H9 (cell line): Measurements from ENCODE around the gene GAK. TPM values are rescaled to one million over a fixed set of nuclear protein-coding genes. Genes with fewer than 3 reads are reported as not detected.

Source experiments
- DNase-seq: peaks from one replicate; pipeline ENCODE4 v3.0.0-alpha.2; 2017
- H2AFZ ChIP-seq: one replicate; pipeline ENCODE4 v1.6.1; 2013; ENCODE audit warnings: mild to moderate bottlenecking, low read length, control low read depth, moderate library complexity
- H2AK5ac ChIP-seq: 2 replicates; pipeline ENCODE4 v1.6.1; 2013; ENCODE audit warnings: low read length, control low read depth, mixed read lengths; ENCODE audit not compliant: insufficient read length
- H2BK120ac ChIP-seq: one replicate; pipeline ENCODE4 v1.6.1; 2013; ENCODE audit warnings: low read depth, mild to moderate bottlenecking, low read length, control low read depth, inconsistent platforms; ENCODE audit not compliant: poor library complexity, severe bottlenecking
- H2BK12ac ChIP-seq: 2 replicates; pipeline ENCODE4 v1.6.1; 2013; ENCODE audit warnings: low read length, control low read depth, mixed read lengths, low read depth; ENCODE audit not compliant: insufficient read length
- H2BK15ac ChIP-seq: 2 replicates; pipeline ENCODE4 v1.6.1; 2013; ENCODE audit warnings: low read depth, low read length, control low read depth
- H2BK20ac ChIP-seq: one replicate; pipeline ENCODE4 v1.6.1; 2013; ENCODE audit warnings: low read depth, mild to moderate bottlenecking, low read length, control low read depth, inconsistent platforms; ENCODE audit not compliant: poor library complexity, severe bottlenecking
- H2BK5ac ChIP-seq: 2 replicates; pipeline ENCODE4 v1.6.1; 2013; ENCODE audit warnings: low read length, control low read depth, mixed read lengths; ENCODE audit not compliant: insufficient read length
- H3K14ac ChIP-seq: 2 replicates; pipeline ENCODE4 v1.6.1; 2013; ENCODE audit warnings: low read length, control low read depth; ENCODE audit not compliant: insufficient read depth
- H3K18ac ChIP-seq: 2 replicates; pipeline ENCODE4 v1.6.1; 2013; ENCODE audit warnings: low read depth, mild to moderate bottlenecking, mixed read lengths, low read length, control low read depth; ENCODE audit not compliant: insufficient read length
- H3K23ac ChIP-seq: 2 replicates; pipeline ENCODE4 v1.6.1; 2013; ENCODE audit warnings: low read length, control low read depth, mixed read lengths, low read depth; ENCODE audit not compliant: insufficient read length
- H3K23me2 ChIP-seq: 2 replicates; pipeline ENCODE4 v1.6.1; 2013; ENCODE audit warnings: low read depth, mild to moderate bottlenecking, mixed read lengths, low read length, control low read depth; ENCODE audit not compliant: insufficient read length, poor library complexity, severe bottlenecking
- H3K27ac ChIP-seq: 2 replicates; pipeline ENCODE4 v1.5.1; 2013; ENCODE audit warnings: low read length, control low read depth, mixed read lengths, low read depth; ENCODE audit not compliant: insufficient read length
- H3K27me3 ChIP-seq: 2 replicates; pipeline ENCODE4 v1.6.1; 2013; ENCODE audit warnings: low read length, control low read depth, inconsistent platforms; ENCODE audit not compliant: insufficient read depth
- H3K4ac ChIP-seq: 2 replicates; pipeline ENCODE4 v1.6.1; 2013; ENCODE audit warnings: low read depth, mild to moderate bottlenecking, control low read depth, inconsistent platforms, low read length, moderate library complexity
- H3K4me1 ChIP-seq: 2 replicates; pipeline ENCODE4 v1.6.1; 2013; ENCODE audit warnings: low read length, control low read depth, inconsistent platforms; ENCODE audit not compliant: insufficient read depth
- H3K4me2 ChIP-seq: 2 replicates; pipeline ENCODE4 v1.6.1; 2013; ENCODE audit warnings: low read length, control low read depth, mixed read lengths; ENCODE audit not compliant: insufficient read length, insufficient read depth
- H3K56ac ChIP-seq: 2 replicates; pipeline ENCODE4 v1.6.1; 2013; ENCODE audit warnings: low read depth, mild to moderate bottlenecking, mixed read lengths, low read length, control low read depth; ENCODE audit not compliant: insufficient read length
- H3K79me1 ChIP-seq: 2 replicates; pipeline ENCODE4 v1.6.1; 2013; ENCODE audit warnings: low read depth, mild to moderate bottlenecking, moderate library complexity, low read length, control low read depth, inconsistent platforms; ENCODE audit not compliant: insufficient read depth, poor library complexity, severe bottlenecking
- H3K79me2 ChIP-seq: 2 replicates; pipeline ENCODE4 v1.6.1; 2013; ENCODE audit warnings: low read length, control low read depth, inconsistent platforms; ENCODE audit not compliant: insufficient read depth
- H3K9ac ChIP-seq: 2 replicates; pipeline ENCODE4 v1.6.1; 2013; ENCODE audit warnings: low read length, control low read depth, mixed read lengths; ENCODE audit not compliant: insufficient read length; ENCODE audit errors: extremely low read depth
- H3K9me3 ChIP-seq: one replicate; pipeline ENCODE4 v1.6.1; 2013; ENCODE audit warnings: low read depth, low read length, inconsistent platforms; ENCODE audit not compliant: control insufficient read depth
- H3T11ph ChIP-seq: one replicate; pipeline ENCODE4 v1.6.1; 2013; ENCODE audit warnings: mild to moderate bottlenecking, low read length, control low read depth, inconsistent platforms
- H4K20me1 ChIP-seq: one replicate; pipeline ENCODE4 v1.6.1; 2013; ENCODE audit not compliant: control insufficient read depth, insufficient read length, insufficient read depth
- H4K5ac ChIP-seq: 2 replicates; pipeline ENCODE4 v1.6.1; 2013; ENCODE audit warnings: low read depth, mild to moderate bottlenecking, mixed read lengths, low read length, control low read depth; ENCODE audit not compliant: insufficient read length
- H4K8ac ChIP-seq: replicated peaks from 2 replicates; pipeline ENCODE4 v1.6.1; 2013; ENCODE audit warnings: low read length, control low read depth, mixed read lengths, low read depth; ENCODE audit not compliant: insufficient read length
- H4K91ac ChIP-seq: 2 replicates; pipeline ENCODE4 v1.6.1; 2013; ENCODE audit warnings: low read depth, mild to moderate bottlenecking, moderate library complexity, mixed read lengths, low read length, control low read depth; ENCODE audit not compliant: insufficient read length
- H3K27ac Mint-ChIP-seq, 3 experiments: 2 replicates in 2 of 3; 3 replicates in 1 of 3; pipeline ENCODE4 v1.8.0; 2020 to 2021; ENCODE audit warnings: mixed read lengths in 3 of 3, mild to moderate bottlenecking in 1 of 3, moderate library complexity in 1 of 3
- H3K27me3 Mint-ChIP-seq: 2 replicates; pipeline ENCODE4 v1.8.0; 2021; ENCODE audit warnings: low read depth, mild to moderate bottlenecking, moderate library complexity, mixed read lengths
- H3K36me3 Mint-ChIP-seq, 3 experiments: 2 replicates in 2 of 3; 3 replicates in 1 of 3; pipeline ENCODE4 v1.8.0; 2020 to 2021; ENCODE audit warnings: low read depth in 3 of 3, mixed read lengths in 3 of 3; ENCODE audit not compliant: insufficient read depth in 1 of 3
- H3K4me1 Mint-ChIP-seq, 2 experiments: 2 replicates each; pipeline ENCODE4 v1.8.0; 2020; ENCODE audit warnings: mixed read lengths in 2 of 2
- H3K4me3 Mint-ChIP-seq, 2 experiments: 2 replicates in 1 of 2; 3 replicates in 1 of 2; pipeline ENCODE4 v1.8.0; 2020 to 2021; ENCODE audit warnings: mild to moderate bottlenecking in 2 of 2, mixed read lengths in 2 of 2, moderate library complexity in 1 of 2
- H3K9me3 Mint-ChIP-seq, 2 experiments: 2 replicates in 1 of 2; 3 replicates in 1 of 2; pipeline ENCODE4 v1.8.0; 2020; ENCODE audit warnings: mild to moderate bottlenecking in 2 of 2, mixed read lengths in 2 of 2, moderate library complexity in 1 of 2
- CTCF ChIP-seq: fragments of 200-600 bp; sonication (generic); conservative IDR thresholded peaks from 3 replicates; pipeline ENCODE4 v1.8.0; 2021; ENCODE audit warnings: antibody characterized with exemption, mild to moderate bottlenecking
- WGBS: extraction: QIAGEN DNeasy Blood & Tissue Kit; methylation state at CpG from one replicate; pipeline ENCODE4 v1.1.7; 2013; ENCODE audit warnings: missing lambda C conversion rate, low lambda C conversion rate, mixed read lengths; ENCODE audit not compliant: insufficient read length; ENCODE audit errors: extremely low coverage; 5-methylcytosine and 5-hydroxymethylcytosine counted together
- total RNA-seq: library from RNA; stranded (reverse); gene quantifications from 2 replicates; pipeline ENCODE4 v1.2.1, GENCODE V29; 2021

The GAK gene
- total RNA-seq, 1 experiment from 2014 or later, result 80.7 TPM

- Histone ChIP-seq H3K9ac (no peak overlapping the region), H2AK5ac (no peak overlapping the region), H3K4me1 (no peaks in the 10 kb centered on the region), H3K4me2 (no peak overlapping the region), H3K27me3 (no peaks in the 10 kb centered on the region), H4K8ac (no peak overlapping the region), H2BK120ac (no peak overlapping the region), H4K5ac (no peak overlapping the region), H4K20me1 (no peaks in the 10 kb centered on the region), H3T11ph (no peak overlapping the region), H3K56ac (no peak overlapping the region), H3K4ac (no peak overlapping the region), H3K18ac (no peak overlapping the region), H2BK20ac (no peak overlapping the region), H3K27ac (no peak overlapping the region), H3K14ac (no peak overlapping the region), H2AFZ (no peak overlapping the region), H3K23me2 (no peaks in the 10 kb centered on the region), H2BK15ac (no peak overlapping the region), H2BK5ac (no peak overlapping the region), H2BK12ac (no peak overlapping the region), H4K91ac (no peak overlapping the region), H3K79me1 (peaks cover 4% of the 10 kb centered on the region), H3K9me3 (no peaks in the 10 kb centered on the region), H3K23ac (no peak overlapping the region), H3K79me2 (no peaks in the 10 kb centered on the region; the same call in 1 of the 2 replicates)
- no peaks in the 10 kb centered on the region; the same call in 1 of the 2 replicates for H3K27me3 Mint-ChIP-seq
- peak overlapping the region in 1 of 3 experiments; percentile 31; a peak in 1 of 7 replicates for H3K27ac Mint-ChIP-seq
- TF ChIP-seq CTCF, result no peak
- H3K9me3 Mint-ChIP-seq, result peaks cover 0 to 4% of the 10 kb centered on the region in 2 experiments; a peak in 2 of 5 replicates
- WGBS, result no CpG with 5 or more reads among the region's 23 CpGs
- peaks cover 6 to 7% of the 10 kb centered on the region in 2 experiments for H3K4me1 Mint-ChIP-seq
- H3K36me3 Mint-ChIP-seq, result peaks cover 9 to 36% (median 36%) of the 10 kb centered on the region in 3 experiments; a peak in 6 of 7 replicates
- H3K4me3 Mint-ChIP-seq, result no peak overlapping the region
- no peak for DNase-seq
These were observed 20.8 kb downstream of the GAK start for GRCh38 chr4:911221-911751.
